Subcutaneous adipose tissue (tissue), 4 donors: ENCODE results near the gene HELZ. TPM values are rescaled to one million over a fixed set of nuclear protein-coding genes. Genes with fewer than 3 reads are reported as not detected.

Experiments
- total RNA-seq, 4 donors: library from RNA; depleted of rRNA; stranded (reverse); fragments of >200 nt; gene quantifications; one replicate each; pipeline ENCODE4 v1.1.0, GENCODE V29; 2016
- TF ChIP-seq, protein P1 (sequence below): fragments of 450-650 bp; IDR thresholded peaks from one replicate; pipeline ENCODE4 v1.5.1; 2016; ENCODE audit warnings: low read depth, mild to moderate bottlenecking, control low read depth, antibody characterized with exemption, moderate library complexity

HELZ gene
- total RNA-seq, 4 donors from 2014 or later = 74.5 to 83.0 (median 76.8) TPM

DNA sequence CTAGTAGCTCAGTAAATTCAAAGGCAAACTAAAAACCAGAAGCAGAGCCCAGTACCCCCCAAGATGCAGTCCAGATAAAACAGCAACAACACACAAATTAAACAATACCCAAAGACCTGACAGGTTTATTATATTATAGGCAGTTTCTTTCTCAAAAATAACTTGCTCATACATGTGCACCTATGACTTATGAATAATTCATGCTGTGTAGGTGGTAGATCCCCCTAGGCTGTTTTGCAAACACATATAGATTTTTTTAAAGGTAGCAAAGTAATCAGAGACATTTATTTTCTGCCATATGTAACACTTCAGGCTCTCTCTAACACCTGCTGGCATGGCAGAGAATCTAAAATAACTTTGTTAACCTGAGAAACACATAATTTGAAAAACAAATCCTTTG is 173.4 kb downstream of the HELZ start:
- TF ChIP-seq, protein P1, sequence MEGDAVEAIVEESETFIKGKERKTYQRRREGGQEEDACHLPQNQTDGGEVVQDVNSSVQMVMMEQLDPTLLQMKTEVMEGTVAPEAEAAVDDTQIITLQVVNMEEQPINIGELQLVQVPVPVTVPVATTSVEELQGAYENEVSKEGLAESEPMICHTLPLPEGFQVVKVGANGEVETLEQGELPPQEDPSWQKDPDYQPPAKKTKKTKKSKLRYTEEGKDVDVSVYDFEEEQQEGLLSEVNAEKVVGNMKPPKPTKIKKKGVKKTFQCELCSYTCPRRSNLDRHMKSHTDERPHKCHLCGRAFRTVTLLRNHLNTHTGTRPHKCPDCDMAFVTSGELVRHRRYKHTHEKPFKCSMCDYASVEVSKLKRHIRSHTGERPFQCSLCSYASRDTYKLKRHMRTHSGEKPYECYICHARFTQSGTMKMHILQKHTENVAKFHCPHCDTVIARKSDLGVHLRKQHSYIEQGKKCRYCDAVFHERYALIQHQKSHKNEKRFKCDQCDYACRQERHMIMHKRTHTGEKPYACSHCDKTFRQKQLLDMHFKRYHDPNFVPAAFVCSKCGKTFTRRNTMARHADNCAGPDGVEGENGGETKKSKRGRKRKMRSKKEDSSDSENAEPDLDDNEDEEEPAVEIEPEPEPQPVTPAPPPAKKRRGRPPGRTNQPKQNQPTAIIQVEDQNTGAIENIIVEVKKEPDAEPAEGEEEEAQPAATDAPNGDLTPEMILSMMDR = no peak

DNA sequence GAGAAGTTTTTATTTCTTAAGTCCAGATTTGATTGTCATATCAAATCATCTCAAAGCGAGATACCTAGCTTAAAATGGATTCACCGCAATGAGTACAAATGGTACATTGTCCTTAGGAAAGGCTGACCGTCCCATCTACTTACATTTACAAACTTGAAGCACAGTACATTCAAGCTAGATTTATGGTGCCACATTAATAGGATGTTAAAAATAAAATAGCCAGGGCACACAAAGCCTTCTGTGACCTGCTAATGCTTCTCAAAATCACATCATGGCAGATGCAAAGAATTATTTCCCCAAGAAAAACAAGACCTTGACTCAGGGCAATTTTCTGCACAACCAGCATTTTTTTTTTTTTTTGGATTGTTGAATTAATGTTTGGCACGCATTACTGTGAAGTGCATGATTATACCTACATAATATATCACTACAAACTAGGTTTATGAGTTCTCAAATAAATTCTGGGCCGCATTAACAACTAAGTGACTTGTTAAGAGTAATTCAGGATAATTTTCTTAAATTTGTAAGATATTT is 175.3 kb downstream of the HELZ start:
- TF ChIP-seq, protein P1 = no peak

DNA sequence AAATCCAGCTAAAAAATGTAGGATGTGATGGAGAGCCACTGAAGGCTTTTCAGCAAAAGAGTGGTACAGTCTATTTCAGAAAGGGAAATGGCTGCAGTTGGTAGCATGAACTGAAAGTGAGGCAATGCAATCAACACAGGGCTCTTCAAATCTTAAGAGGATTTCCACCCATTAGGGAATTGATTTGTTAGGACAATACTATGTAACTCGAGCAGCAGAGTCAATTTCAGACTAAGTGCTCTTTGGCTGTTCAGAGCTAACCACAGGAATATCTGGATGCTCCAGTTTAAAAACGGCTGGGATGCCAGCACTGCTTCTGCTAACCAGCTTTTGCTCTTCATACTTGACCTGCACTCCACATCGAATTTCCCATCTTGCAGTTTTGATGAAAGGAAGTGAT is 176.0 kb downstream of the HELZ start:
- TF ChIP-seq, protein P1 = no peak

DNA sequence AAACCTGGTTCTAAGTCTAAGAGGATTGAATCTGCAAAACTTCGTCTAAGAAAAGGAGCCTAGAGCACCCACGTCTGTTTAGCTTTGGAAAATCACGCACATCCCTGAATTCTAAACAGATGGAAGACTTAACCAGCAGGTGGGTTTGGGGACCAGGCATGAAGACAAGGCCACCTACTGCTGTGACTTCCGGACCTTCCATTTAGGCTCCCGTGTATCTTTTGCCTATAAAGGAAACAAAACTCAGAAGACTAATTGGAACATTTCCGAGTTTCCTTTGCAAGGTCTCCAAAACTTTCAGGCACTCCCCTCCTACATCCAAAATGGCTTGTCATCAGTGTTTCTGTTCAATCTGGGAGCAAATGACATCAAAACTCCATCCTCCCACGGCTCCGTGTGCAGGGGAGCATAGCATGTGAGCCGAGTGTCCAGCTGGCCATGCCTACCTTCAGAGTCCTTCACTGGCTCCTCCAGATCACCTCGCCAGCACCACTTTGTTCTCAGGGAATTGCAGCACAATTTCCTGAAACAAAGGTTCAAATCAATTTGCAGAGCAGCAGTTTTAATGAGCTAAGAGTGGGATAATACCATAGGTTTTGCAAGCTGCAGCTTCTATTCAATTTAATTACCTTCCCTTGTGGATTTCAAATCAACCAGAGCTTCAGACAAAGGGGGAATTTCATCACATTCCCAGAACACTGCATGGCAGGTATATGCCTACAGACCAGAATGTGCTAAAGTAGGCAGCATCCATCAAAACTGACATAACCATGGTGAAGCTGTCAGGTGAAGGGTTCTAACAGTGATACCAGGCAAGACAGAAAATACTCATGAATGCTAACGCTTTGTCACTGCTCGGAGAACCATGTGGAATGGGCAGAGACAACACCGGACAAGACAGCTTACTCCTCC is 177.2 kb downstream of the HELZ start:
- TF ChIP-seq, protein P1 = no peak

DNA sequence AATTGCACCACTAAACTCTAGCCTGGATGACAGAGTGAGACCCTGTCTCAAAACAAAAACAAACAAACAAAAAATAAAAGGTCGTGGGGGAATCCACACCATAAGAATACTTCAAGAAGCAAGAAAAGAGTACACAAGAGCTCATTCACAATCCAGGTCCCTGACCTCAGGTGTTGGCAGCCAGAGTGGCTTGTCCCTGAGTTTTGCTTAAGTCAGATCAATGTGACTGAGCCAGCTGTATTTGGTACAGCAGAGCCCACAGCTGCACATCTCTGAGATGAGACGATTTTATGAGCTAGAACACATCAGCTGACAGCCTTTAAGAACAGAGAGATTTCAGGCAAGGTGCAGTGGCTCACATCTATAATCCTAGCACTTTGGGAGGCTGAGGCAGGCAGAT is 178.3 kb downstream of the HELZ start:
- TF ChIP-seq, protein P1 = no peak

DNA sequence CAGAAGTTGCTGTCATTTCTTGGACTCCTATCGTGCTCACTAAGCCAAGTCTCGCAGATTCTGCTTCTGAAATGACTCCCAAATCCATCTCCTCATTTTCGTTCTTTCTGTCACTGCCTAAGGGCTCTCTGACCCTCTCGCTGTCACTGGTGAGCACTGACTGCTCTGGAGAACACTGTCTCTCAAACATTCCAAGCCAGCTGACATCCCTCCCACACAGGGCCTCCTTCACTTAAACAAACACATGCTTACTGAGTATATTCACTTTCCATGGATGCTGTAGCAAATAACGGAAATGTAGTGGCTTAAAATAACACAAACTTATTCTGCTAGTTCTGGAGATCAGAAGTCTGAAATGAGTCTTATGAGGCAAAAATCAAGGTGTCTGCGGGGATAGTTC is 181.9 kb downstream of the HELZ start:
- TF ChIP-seq, protein P1 = no peak

DNA sequence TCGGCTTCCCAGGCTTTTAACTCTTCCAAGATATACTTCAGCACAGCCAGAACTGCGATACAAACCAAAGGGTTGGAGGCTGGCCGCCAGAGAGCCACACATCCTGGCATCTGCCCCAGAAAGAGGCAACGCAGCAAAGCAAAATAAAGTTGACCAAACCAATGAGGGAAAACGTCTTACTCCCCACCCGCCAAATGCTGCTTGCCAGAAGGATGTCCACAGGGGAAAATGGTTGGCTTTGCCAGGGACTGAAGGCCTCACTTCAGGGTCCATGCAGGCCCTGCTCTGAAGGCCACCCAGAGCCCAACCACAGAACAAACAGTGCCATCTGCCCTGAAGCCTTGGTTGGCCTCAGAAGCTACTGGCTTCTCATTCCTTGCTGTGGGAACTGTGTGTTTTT is 185.6 kb downstream of the HELZ start:
- TF ChIP-seq, protein P1 = no peak
